Adrenal gland (tissue), 12 donors: ENCODE measurements around the gene RPN1. TPM values are rescaled to one million over a fixed set of nuclear protein-coding genes. Genes with fewer than 3 reads are reported as not detected.
"Not testable (repeated sequence)": the region's sequence is repeated elsewhere in the genome, so short reads cannot be mapped to it uniquely, and the experiment has no call there.

ENCODE experiments used
- DNase-seq, 7 donors: peaks; one replicate each; pipeline ENCODE4 v3.0.0-alpha.2; 2019 to 2020
- H3K27ac ChIP-seq, 5 donors: fragments of 200-600 bp; sonication (generic) in 4 of 5; 1 replicate in 3 of 5; 2 replicates in 2 of 5; pipeline versions ENCODE4 v1.5.1 to v1.8.0; 2016 to 2020; ENCODE audit warnings: mild to moderate bottlenecking in 1 of 5
- H3K27me3 ChIP-seq: fragments of 200-600 bp; 2 replicates; pipeline ENCODE4 v1.8.0; 2021
- H3K36me3 ChIP-seq, 2 donors: fragments of 200-600 bp; replicated peaks in 1 of 2; 1 replicate in 1 of 2; 2 replicates in 1 of 2; pipeline versions ENCODE4 v1.5.1 to v1.8.0; 2018 to 2022
- H3K4me1 ChIP-seq, 2 donors: fragments of 200-600 bp; replicated peaks in 1 of 2; 1 replicate in 1 of 2; 2 replicates in 1 of 2; pipeline versions ENCODE4 v1.5.1 to v1.8.0; 2018 to 2021
- H3K4me3 ChIP-seq, 4 donors: fragments of 200-600 bp; sonication (generic) in 3 of 4; one replicate each; pipeline ENCODE4 v1.5.1; 2016 to 2018
- H3K9me3 ChIP-seq, 3 donors: fragments of 200-600 bp; sonication (generic) in 1 of 3; replicated peaks in 1 of 3; 1 replicate in 2 of 3; 2 replicates in 1 of 3; pipeline versions ENCODE4 v1.5.1 to v1.8.0; 2016 to 2021
- CTCF ChIP-seq, 6 experiments: fragments of 450-650 bp in 4 of 6; fragments of 200-600 bp in 2 of 6; sonication (generic) in 1 of 6; IDR thresholded peaks; 1 replicate in 5 of 6; 2 replicates in 1 of 6; pipeline versions ENCODE4 v1.5.1 to v1.8.0; 2016 to 2021; ENCODE audit warnings: antibody characterized with exemption in 6 of 6, mild to moderate bottlenecking in 2 of 6, moderate library complexity in 1 of 6
- POLR2A ChIP-seq, 2 donors: fragments of 450-650 bp; IDR thresholded peaks; one replicate each; pipeline ENCODE4 v1.6.1; 2017; ENCODE audit warnings: antibody characterized with exemption in 2 of 2, mild to moderate bottlenecking in 2 of 2, moderate library complexity in 1 of 2
- WGBS, 4 donors: extraction: QIAGEN DNeasy Blood & Tissue Kit in 2 of 4; methylation state at CpG; one replicate each; pipeline versions ENCODE4 v1.1.5 to v1.1.7; 2013 to 2017; 5-methylcytosine and 5-hydroxymethylcytosine counted together
- intact Hi-C, 2 donors: fragments of 100-400 bp; cut with DNase I; formaldehyde crosslinking; loops; one replicate each; pipeline versions ENCODE4 v1.14.1 to v1.15.0; 2022 to 2023
- polyA plus RNA-seq, 3 donors: library from polyadenylated mRNA; stranded (reverse); fragments of 200-250 nt in 2 of 3; fragments of 350-450 nt in 1 of 3; fragmentation: Illumina TruSeq in 1 of 3; extraction: RNeasy Lipid Tissue Mini Kit (QIAGEN cat#74804) in 1 of 3; gene quantifications; one replicate each; pipeline ENCODE4 v1.2.3, GENCODE V29; 2013 to 2014
- total RNA-seq, 9 donors: library from RNA; depleted of rRNA in 4 of 9; stranded (reverse); fragments of >200 nt in 4 of 9; fragments of 120-200 nt in 1 of 9; fragmentation: NEBNext Ultra II Directional in 1 of 9; extraction: Animal tissue kit (Norgen Biotek cat#: 25700) in 1 of 9; gene quantifications; one replicate each; pipeline versions ENCODE4 v1.1.0 to v1.2.4, GENCODE V29; 2013 to 2023
- donor health status: healthy with polysubstance abuse.
- donor health status: Bipolar disorder and iron deficiency.
- donor health status: DM: yes; HTN: yes; CAD: no.
- donor health status: DM: no; HTN: no; CAD: no.
- donor health status: DM: no; HTN: no; CAD: no.
- donor health status: DM: yes; HTN: yes; CAD: no.

RPN1 gene
- total and polyA plus RNA-seq, 12 donors = 35.9 to 299 (median 227) TPM

GRCh38 chr3:128679338-128679737 lies 28.7 kb upstream of the RPN1 start:
- WGBS, 4 donors = 94 to 96% (median 95%) methylated on average over 2 of the region's 2 CpGs
- H3K4me3 ChIP-seq = no peak overlapping the region
- intact Hi-C loops = loop anchor here in 1 of 2 donors (10.0 kb wide), 1 partner anchor 65 kb away; no protein-coding TSS in a partner anchor

GRCh38 chr3:128675802-128676201 lies 25.2 kb upstream of the RPN1 start:
- H3K9me3 ChIP-seq, H3K4me3 ChIP-seq, H3K27ac ChIP-seq, H3K36me3 ChIP-seq, DNase-seq, H3K27me3 ChIP-seq: not testable (repeated sequence)
- H3K4me1 ChIP-seq = peaks cover 0 to 11% of the 10 kb centered on the region in 2 donors
- 64 to 79% (median 72%) methylated on average over 4 of the region's 4 CpGs for WGBS, 4 donors
- intact Hi-C loops = loop anchor here in 1 of 2 donors (10.0 kb wide), 1 partner anchor 61 kb away; no protein-coding TSS in a partner anchor

More at GRCh38 chr3:128679338-128679737, 28.7 kb upstream of the RPN1 start:
- Histone ChIP-seq H3K4me1 (peaks cover 4 to 11% of the 10 kb centered on the region in 2 donors), H3K27me3 (no peaks in the 10 kb centered on the region), H3K27ac (peak overlapping the region in 1 of 5 donors; percentile 94), H3K9me3 (no peaks in the 10 kb centered on the region), H3K36me3 (no peaks in the 10 kb centered on the region)
- DNase-seq = no peak
- TF ChIP-seq CTCF (IDR thresholded peaks at IDR 0.05) (no peak), POLR2A (IDR thresholded peaks at IDR 0.05) (no peak)

GRCh38 chr3:128674161-128674784 lies 23.7 kb upstream of the RPN1 start:
- H3K4me1 ChIP-seq = peaks cover 0 to under 1% of the 10 kb centered on the region in 2 donors
- no peaks in the 10 kb centered on the region for H3K36me3 ChIP-seq
- no peak overlapping the region for H3K4me3 ChIP-seq
- H3K27me3 ChIP-seq = no peaks in the 10 kb centered on the region
- no peak for DNase-seq
- WGBS, 4 donors = 79 to 86% (median 84%) methylated on average over 7 to 10 of the region's 10 CpGs
- TF ChIP-seq POLR2A (IDR thresholded peaks at IDR 0.05) = no peak
- H3K9me3 ChIP-seq = no peaks in the 10 kb centered on the region
- H3K27ac ChIP-seq = peak overlapping the region in 1 of 5 donors; percentile 31
- intact Hi-C loops = loop anchor here in 1 of 2 donors (10.0 kb wide), 1 partner anchor 59 kb away; no protein-coding TSS in a partner anchor

GRCh38 chr3:128667641-128668040 lies 17.0 kb upstream of the RPN1 start:
- Histone ChIP-seq H3K27ac (no peak overlapping the region), H3K4me1 (no peaks in the 10 kb centered on the region), H3K4me3 (no peak overlapping the region), H3K36me3 (no peaks in the 10 kb centered on the region), H3K27me3 (no peaks in the 10 kb centered on the region), H3K9me3 (no peaks in the 10 kb centered on the region)
- no peak for TF ChIP-seq CTCF (IDR thresholded peaks at IDR 0.05)
- TF ChIP-seq POLR2A (IDR thresholded peaks at IDR 0.05) = no peak
- 86 to 92% (median 89%) methylated on average over 3 of the region's 3 CpGs for WGBS, 4 donors
- DNase-seq = no peak
- intact Hi-C loops = no loop called here

- Histone ChIP-seq H3K27me3 (no peaks in the 10 kb centered on the region), H3K4me3 (no peak overlapping the region), H3K9me3 (no peaks in the 10 kb centered on the region), H3K4me1 (no peaks in the 10 kb centered on the region), H3K27ac (no peak overlapping the region), H3K36me3 (no peaks in the 10 kb centered on the region)
- TF ChIP-seq POLR2A (IDR thresholded peaks at IDR 0.05) (no peak), CTCF (IDR thresholded peaks at IDR 0.05) (peak in 1 of 6 experiments; percentile 9)
- intact Hi-C loops = no loop called here
- 69 to 77% (median 75%) methylated on average over 11 of the region's 11 CpGs for WGBS, 4 donors
- no peak for DNase-seq
These were observed 14.9 kb upstream of the RPN1 start for GRCh38 chr3:128665362-128666021.
